Measurements from ENCODE around the gene CLTC. TPM values are rescaled to one million over a fixed set of nuclear protein-coding genes. Genes with fewer than 3 reads are reported as not detected.

Gene CLTC
- total RNA-seq, 1 donor from 2014 or later: 314 TPM

GRCh38 chr17:59638553-59638952, 18.9 kb downstream of the CLTC start:
- H3K4me1 Mint-ChIP-seq (ENCODE audit: low read depth): peaks cover 67% of the 10 kb centered on the region
- no peak for DNase-seq (ENCODE audit: low spot score)
- H3K27ac Mint-ChIP-seq (ENCODE audit: unreplicated experiment): no peak overlapping the region
- no peaks in the 10 kb centered on the region for H3K9me3 Mint-ChIP-seq (ENCODE audit: low read depth)
- peaks cover 1% of the 10 kb centered on the region for H3K36me3 Mint-ChIP-seq (ENCODE audit: low read depth)
- H3K27me3 Mint-ChIP-seq (ENCODE audit: low read depth): no peaks in the 10 kb centered on the region
- no peak overlapping the region for H3K4me3 Mint-ChIP-seq (ENCODE audit: unreplicated experiment)
- no peak for TF ChIP-seq CTCF (IDR thresholded peaks at IDR 0.05)

- Mint-ChIP-seq H3K27ac (ENCODE audit: unreplicated experiment) (peak overlapping the region; percentile 75), H3K27me3 (ENCODE audit: low read depth) (no peaks in the 10 kb centered on the region), H3K4me3 (ENCODE audit: unreplicated experiment) (no peak overlapping the region)
Measured at GRCh38 chr17:59641799-59642484, 22.2 kb downstream of the CLTC start.

GRCh38 chr17:59642565-59642964, 22.9 kb downstream of the CLTC start:
- Mint-ChIP-seq H3K9me3 (ENCODE audit: low read depth) (no peaks in the 10 kb centered on the region), H3K27ac (ENCODE audit: unreplicated experiment) (peak overlapping the region; percentile 75), H3K4me1 (ENCODE audit: low read depth) (peaks cover 65% of the 10 kb centered on the region)

More at GRCh38 chr17:59641799-59642484, 22.2 kb downstream of the CLTC start:
- DNase-seq (ENCODE audit: low spot score): no peak
- no peak for TF ChIP-seq CTCF (IDR thresholded peaks at IDR 0.05)
- peaks cover 9% of the 10 kb centered on the region for H3K36me3 Mint-ChIP-seq (ENCODE audit: low read depth)
- peaks cover 60% of the 10 kb centered on the region for H3K4me1 Mint-ChIP-seq (ENCODE audit: low read depth)
- H3K9me3 Mint-ChIP-seq (ENCODE audit: low read depth): no peaks in the 10 kb centered on the region

GRCh38 chr17:59643159-59644140, 23.8 kb downstream of the CLTC start:
- H3K27ac Mint-ChIP-seq (ENCODE audit: unreplicated experiment): peak overlapping the region; percentile 75
- H3K4me1 Mint-ChIP-seq (ENCODE audit: low read depth): peaks cover 60% of the 10 kb centered on the region
- peaks cover 18% of the 10 kb centered on the region for H3K36me3 Mint-ChIP-seq (ENCODE audit: low read depth)
- DNase-seq (ENCODE audit: low spot score): no peak
- no peaks in the 10 kb centered on the region for H3K9me3 Mint-ChIP-seq (ENCODE audit: low read depth)
- no peak overlapping the region for H3K4me3 Mint-ChIP-seq (ENCODE audit: unreplicated experiment)
- no peak for TF ChIP-seq CTCF (IDR thresholded peaks at IDR 0.05)
- no peaks in the 10 kb centered on the region for H3K27me3 Mint-ChIP-seq (ENCODE audit: low read depth)

More at GRCh38 chr17:59642565-59642964, 22.9 kb downstream of the CLTC start:
- DNase-seq (ENCODE audit: low spot score): no peak
- Mint-ChIP-seq H3K4me3 (ENCODE audit: unreplicated experiment) (no peak overlapping the region), H3K36me3 (ENCODE audit: low read depth) (peaks cover 12% of the 10 kb centered on the region), H3K27me3 (ENCODE audit: low read depth) (no peaks in the 10 kb centered on the region)
- no peak for TF ChIP-seq CTCF (IDR thresholded peaks at IDR 0.05)

GRCh38 chr17:59647288-59647687, 27.6 kb downstream of the CLTC start:
- H3K4me3 Mint-ChIP-seq (ENCODE audit: unreplicated experiment): no peak overlapping the region
- no peak for TF ChIP-seq CTCF (IDR thresholded peaks at IDR 0.05)
- no peaks in the 10 kb centered on the region for H3K27me3 Mint-ChIP-seq (ENCODE audit: low read depth)
- DNase-seq (ENCODE audit: low spot score): no peak
- H3K9me3 Mint-ChIP-seq (ENCODE audit: low read depth): peaks cover 5% of the 10 kb centered on the region
- H3K27ac Mint-ChIP-seq (ENCODE audit: unreplicated experiment): no peak overlapping the region
- peaks cover 43% of the 10 kb centered on the region for H3K36me3 Mint-ChIP-seq (ENCODE audit: low read depth)
- peaks cover 52% of the 10 kb centered on the region for H3K4me1 Mint-ChIP-seq (ENCODE audit: low read depth)
